ENCODE data around the gene COPS9. TPM values are rescaled to one million over a fixed set of nuclear protein-coding genes. Genes with fewer than 3 reads are reported as not detected.

Gene COPS9
- total RNA-seq, 1 experiment from 2014 or later = 265 TPM

GRCh38 chr2:240138254-240138984, 2.3 kb upstream of the COPS9 start:
- peaks cover 31% of the 10 kb centered on the region for H3K27me3 ChIP-seq
- no peaks in the 10 kb centered on the region for H3K9me3 ChIP-seq (replicated peaks)
- no peak overlapping the region for H3K4me3 ChIP-seq
- no peak overlapping the region for H3K27ac ChIP-seq
- 0 out of 2 replicates have a peak, but pooled peaks cover 4% of the 10 kb centered on the region for H3K36me3 ChIP-seq
- no peak for DNase-seq
- peaks cover 3% of the 10 kb centered on the region; the same call in 1 of the 2 replicates for H3K4me1 ChIP-seq

- Histone ChIP-seq H3K4me1 (peaks cover 3% of the 10 kb centered on the region; the same call in 1 of the 2 replicates), H3K27me3 (peaks cover 31% of the 10 kb centered on the region), H3K4me3 (no peak overlapping the region), H3K9me3 (replicated peaks) (no peaks in the 10 kb centered on the region), H3K36me3 (peaks cover 10% of the 10 kb centered on the region), H3K27ac (no peak overlapping the region)
- no peak for DNase-seq
Observed at GRCh38 chr2:240137596-240138253, 1.6 kb upstream of the COPS9 start.

GRCh38 chr2:240136671-240137292, 677 bp upstream of the COPS9 start:
- DNase-seq = no peak
- no peak overlapping the region; the same call in 1 of the 2 replicates for H3K27ac ChIP-seq
- peaks cover 3% of the 10 kb centered on the region; the same call in 1 of the 2 replicates for H3K4me1 ChIP-seq
- H3K36me3 ChIP-seq = peaks cover 19% of the 10 kb centered on the region
- H3K4me3 ChIP-seq = peak overlapping the region; percentile 79
- peaks cover 31% of the 10 kb centered on the region for H3K27me3 ChIP-seq
- H3K9me3 ChIP-seq (replicated peaks) = no peaks in the 10 kb centered on the region

- H3K4me1 ChIP-seq = peaks cover 3% of the 10 kb centered on the region; the same call in 1 of the 2 replicates
- peak overlapping the region; percentile 79 for H3K4me3 ChIP-seq
- peaks cover 30% of the 10 kb centered on the region for H3K36me3 ChIP-seq
- H3K27ac ChIP-seq = peak overlapping the region; percentile 31; the same call in 1 of the 2 replicates
- peaks cover 19% of the 10 kb centered on the region for H3K27me3 ChIP-seq
- no peak for DNase-seq
- no peaks in the 10 kb centered on the region for H3K9me3 ChIP-seq (replicated peaks)
Observed at GRCh38 chr2:240135706-240136012, 446 bp downstream of the COPS9 start.

- H3K36me3 ChIP-seq = peaks cover 36% of the 10 kb centered on the region
- H3K27ac ChIP-seq = no peak overlapping the region
- H3K4me1 ChIP-seq = peaks cover 3% of the 10 kb centered on the region; the same call in 1 of the 2 replicates
- H3K27me3 ChIP-seq = peaks cover 13% of the 10 kb centered on the region
- H3K9me3 ChIP-seq (replicated peaks) = no peaks in the 10 kb centered on the region
- no peak for DNase-seq
- H3K4me3 ChIP-seq = peak overlapping the region; percentile 79
Observed at GRCh38 chr2:240134956-240135520, 1.1 kb downstream of the COPS9 start.

- Histone ChIP-seq H3K4me3 (no peak overlapping the region), H3K27me3 (peaks cover 7% of the 10 kb centered on the region), H3K27ac (no peak overlapping the region), H3K9me3 (replicated peaks) (no peaks in the 10 kb centered on the region), H3K36me3 (peaks cover 41% of the 10 kb centered on the region), H3K4me1 (peaks cover under 1% of the 10 kb centered on the region; the same call in 1 of the 2 replicates)
- DNase-seq = no peak
Observed at GRCh38 chr2:240134466-240134865, 1.6 kb downstream of the COPS9 start.

- Histone ChIP-seq H3K36me3 (peaks cover 42% of the 10 kb centered on the region), H3K4me1 (peaks cover 10% of the 10 kb centered on the region), H3K27ac (no peak overlapping the region), H3K27me3 (0 out of 2 replicates have a peak, but pooled peaks cover 2% of the 10 kb centered on the region), H3K9me3 (replicated peaks) (no peaks in the 10 kb centered on the region), H3K4me3 (no peak overlapping the region)
- no peak for DNase-seq
Observed at GRCh38 chr2:240133401-240133800, 2.7 kb downstream of the COPS9 start.

GRCh38 chr2:240132651-240132980, 3.5 kb downstream of the COPS9 start:
- H3K27ac ChIP-seq = no peak overlapping the region
- peaks cover 16% of the 10 kb centered on the region for H3K4me1 ChIP-seq
- no peak overlapping the region for H3K4me3 ChIP-seq
- 0 out of 2 replicates have a peak, but pooled peaks cover 2% of the 10 kb centered on the region for H3K27me3 ChIP-seq
- H3K36me3 ChIP-seq = peaks cover 48% of the 10 kb centered on the region
- no peak for DNase-seq
- H3K9me3 ChIP-seq (replicated peaks) = no peaks in the 10 kb centered on the region

- no peaks in the 10 kb centered on the region for H3K9me3 ChIP-seq (replicated peaks)
- no peak overlapping the region for H3K4me3 ChIP-seq
- H3K27me3 ChIP-seq = 0 out of 2 replicates have a peak, but pooled peaks cover 2% of the 10 kb centered on the region
- peaks cover 16% of the 10 kb centered on the region for H3K4me1 ChIP-seq
- H3K27ac ChIP-seq = no peak overlapping the region
- H3K36me3 ChIP-seq = peaks cover 52% of the 10 kb centered on the region
- peak in 1 of 2 experiments; percentile 4 for DNase-seq
Observed at GRCh38 chr2:240131941-240132650, 4.0 kb downstream of the COPS9 start.

- Histone ChIP-seq H3K27ac (no peak overlapping the region), H3K9me3 (replicated peaks) (no peaks in the 10 kb centered on the region), H3K27me3 (no peaks in the 10 kb centered on the region), H3K4me1 (peaks cover 16% of the 10 kb centered on the region), H3K36me3 (peaks cover 59% of the 10 kb centered on the region), H3K4me3 (no peak overlapping the region)
- no peak for DNase-seq
Observed at GRCh38 chr2:240131296-240131695, 4.8 kb downstream of the COPS9 start.

GRCh38 chr2:240130393-240131195, 5.5 kb downstream of the COPS9 start:
- no peak for DNase-seq
- peaks cover 59% of the 10 kb centered on the region for H3K36me3 ChIP-seq
- H3K27me3 ChIP-seq = no peaks in the 10 kb centered on the region

GRCh38 chr2:240129731-240130392, 6.2 kb downstream of the COPS9 start:
- DNase-seq = no peak
- Histone ChIP-seq H3K4me3 (no peak overlapping the region), H3K27ac (no peak overlapping the region), H3K9me3 (replicated peaks) (no peaks in the 10 kb centered on the region), H3K27me3 (no peaks in the 10 kb centered on the region), H3K36me3 (peaks cover 59% of the 10 kb centered on the region), H3K4me1 (peaks cover 16% of the 10 kb centered on the region)

More at GRCh38 chr2:240130393-240131195, 5.5 kb downstream of the COPS9 start:
- H3K9me3 ChIP-seq (replicated peaks) = no peaks in the 10 kb centered on the region
- no peak overlapping the region for H3K4me3 ChIP-seq
- peaks cover 16% of the 10 kb centered on the region for H3K4me1 ChIP-seq
- no peak overlapping the region for H3K27ac ChIP-seq

GRCh38 chr2:240129311-240129710, 6.8 kb downstream of the COPS9 start:
- no peak for DNase-seq
- Histone ChIP-seq H3K4me3 (no peak overlapping the region), H3K36me3 (peaks cover 59% of the 10 kb centered on the region), H3K9me3 (replicated peaks) (no peaks in the 10 kb centered on the region), H3K27me3 (no peaks in the 10 kb centered on the region), H3K27ac (no peak overlapping the region), H3K4me1 (peaks cover 16% of the 10 kb centered on the region)
